Omental fat pad (tissue), 4 donors: Measurements from ENCODE around the gene GOLGA3. TPM values are rescaled to one million over a fixed set of nuclear protein-coding genes. Genes with fewer than 3 reads are reported as not detected.

ENCODE experiments used
- ATAC-seq: fragments of 150-250 bp; one replicate; pipeline ENCODE4 v1.9.1; 2016; ENCODE audit warnings: mild to moderate bottlenecking, moderate library complexity; ENCODE audit not compliant: low FRiP score
- DNase-seq: peaks from one replicate; pipeline ENCODE4 v3.0.0-alpha.2; 2019; ENCODE audit warnings: low spot score
- CTCF ChIP-seq, 3 donors: fragments of 450-650 bp; IDR thresholded peaks; one replicate each; pipeline ENCODE4 v1.5.1; 2016 to 2017; ENCODE audit warnings: antibody characterized with exemption in 3 of 3, mild to moderate bottlenecking in 3 of 3, moderate library complexity in 2 of 3
- total RNA-seq, 4 donors: library from RNA; depleted of rRNA; stranded (reverse); fragments of >200 nt; gene quantifications; one replicate each; pipeline ENCODE4 v1.1.0, GENCODE V29; 2016

The GOLGA3 gene
- total RNA-seq, 4 donors from 2014 or later, result 55.0 to 136 (median 72.5) TPM

GRCh38 chr12:132835076-132836025 lies 6.7 kb upstream of the GOLGA3 start:
- no peak for TF ChIP-seq CTCF (IDR thresholded peaks at IDR 0.05)
- no peak for DNase-seq
- no peak for ATAC-seq

- no peak for ATAC-seq
- TF ChIP-seq CTCF (IDR thresholded peaks at IDR 0.05), result no peak
- DNase-seq, result no peak
These were observed 5.6 kb upstream of the GOLGA3 start for GRCh38 chr12:132834181-132834711.

GRCh38 chr12:132833341-132833740 lies 4.7 kb upstream of the GOLGA3 start:
- no peak for ATAC-seq
- TF ChIP-seq CTCF (IDR thresholded peaks at IDR 0.05), result no peak
- no peak for DNase-seq

- no peak for TF ChIP-seq CTCF (IDR thresholded peaks at IDR 0.05)
- DNase-seq, result no peak
- no peak for ATAC-seq
These were observed 3.1 kb upstream of the GOLGA3 start for GRCh38 chr12:132831771-132832170.

- peak; percentile 24 for ATAC-seq
- TF ChIP-seq CTCF (IDR thresholded peaks at IDR 0.05), result no peak
- no peak for DNase-seq
These were observed 636 bp downstream of the GOLGA3 start for GRCh38 chr12:132827763-132828703.

GRCh38 chr12:132825861-132826260 lies 2.8 kb downstream of the GOLGA3 start:
- DNase-seq, result no peak
- ATAC-seq, result no peak
- no peak for TF ChIP-seq CTCF (IDR thresholded peaks at IDR 0.05)
